Measurements from ENCODE around the gene NSL1. TPM values are rescaled to one million over a fixed set of nuclear protein-coding genes. Genes with fewer than 3 reads are reported as not detected.

The NSL1 gene
- total and polyA plus RNA-seq, 9 of the 15 experiments (the other 6 are each of a cell fraction or from before 2014, with no cell fraction given): 53.5 to 108 (median 59.1) TPM

GRCh38 chr1:212791676-212792395 lies at the start of gene NSL1, which contains the start of gene TATDN3 (continued):
- TF ChIP-seq CAMTA2 (CRISPR knock-in tag; conservative IDR thresholded peaks at IDR 0.05) (no peak), TEAD1 (CRISPR knock-in tag; IDR thresholded peaks at IDR 0.05) (peak; percentile 70 to 95; a peak in 3 of 4 replicates), CUX1 (CRISPR knock-in tag; IDR thresholded peaks at IDR 0.05) (no peak), BRD4 (IDR thresholded peaks at IDR 0.05) (peak; percentile 92), ZNF124 (CRISPR knock-in tag; IDR thresholded peaks at IDR 0.05) (no peak), ZNF436 (CRISPR knock-in tag; IDR thresholded peaks at IDR 0.05) (no peak; the same call in 1 of the 2 replicates), CCAR2 (IDR thresholded peaks at IDR 0.05; ENCODE audit: low read depth, low read length) (no peak), SOX6 (IDR thresholded peaks at IDR 0.05) (peak; percentile 74), MYC (IDR thresholded peaks at IDR 0.05; ENCODE audit: low read depth, low read length) (peak; percentile 91), MYC (CRISPR knock-in tag; IDR thresholded peaks at IDR 0.05; ENCODE audit: borderline replicate concordance, low read depth) (peak; percentile 66; the same call in 1 of the 2 replicates), CREBBP (IDR thresholded peaks at IDR 0.05; ENCODE audit: low read depth, low read length) (no peak), TFAP4 (CRISPR knock-in tag; IDR thresholded peaks at IDR 0.05; ENCODE audit: borderline replicate concordance) (peak; percentile 93), RBFOX2 (IDR thresholded peaks at IDR 0.05; ENCODE audit: low read depth, low read length) (peak; percentile 100), ZBTB33 (CRISPR knock-in tag; IDR thresholded peaks at IDR 0.05) (peak; percentile 32; the same call in 1 of the 2 replicates), ZNF174 (CRISPR knock-in tag; IDR thresholded peaks at IDR 0.05) (peak; percentile 68; the same call in 1 of the 2 replicates), PHF20 (IDR thresholded peaks at IDR 0.05; ENCODE audit: partially characterized antibody) (peak; percentile 89), ZNF583 (CRISPR knock-in tag; IDR thresholded peaks at IDR 0.05) (peak; percentile 82)

All from K562 (cell line).